ENCODE measurements around the gene UBE2K.

Gene UBE2K

GRCh38 chr4:39660757-39661156, 37.2 kb upstream of the UBE2K start:
- TF ChIP-seq CREB1 (IDR thresholded peaks at IDR 0.05; ENCODE audit: low read depth) (no peak), CEBPB (IDR thresholded peaks at IDR 0.05) (no peak), NFIC (IDR thresholded peaks at IDR 0.05) (no peak), ZBTB7A (IDR thresholded peaks at IDR 0.05; ENCODE audit: low read depth) (no peak), TCF12 (IDR thresholded peaks at IDR 0.05; ENCODE audit: low read depth) (no peak), MAX (IDR thresholded peaks at IDR 0.05) (no peak), EP300 (IDR thresholded peaks at IDR 0.05; ENCODE audit: borderline replicate concordance) (no peak), RAD21 (IDR thresholded peaks at IDR 0.05; ENCODE audit: low read depth) (no peak), EGR1 (IDR thresholded peaks at IDR 0.05) (no peak), FOXM1 (IDR thresholded peaks at IDR 0.05; ENCODE audit: borderline replicate concordance, low read depth) (no peak), REST (IDR thresholded peaks at IDR 0.05; ENCODE audit: low read depth) (no peak)

GRCh38 chr4:39662683-39663082, 35.3 kb upstream of the UBE2K start:
- TF ChIP-seq CREB1 (IDR thresholded peaks at IDR 0.05; ENCODE audit: low read depth) (no peak), RAD21 (IDR thresholded peaks at IDR 0.05; ENCODE audit: low read depth) (no peak), EP300 (IDR thresholded peaks at IDR 0.05; ENCODE audit: borderline replicate concordance) (no peak), YY1 (IDR thresholded peaks at IDR 0.05; ENCODE audit: low read depth) (no peak), TCF12 (IDR thresholded peaks at IDR 0.05; ENCODE audit: low read depth) (no peak), ZBTB7A (IDR thresholded peaks at IDR 0.05; ENCODE audit: low read depth) (no peak), USF1 (IDR thresholded peaks at IDR 0.05) (no peak), FOXM1 (IDR thresholded peaks at IDR 0.05; ENCODE audit: borderline replicate concordance, low read depth) (no peak), TEAD4 (IDR thresholded peaks at IDR 0.05) (no peak), EGR1 (IDR thresholded peaks at IDR 0.05) (no peak), CEBPB (IDR thresholded peaks at IDR 0.05) (no peak), MAX (IDR thresholded peaks at IDR 0.05) (no peak), TAF1 (IDR thresholded peaks at IDR 0.05; ENCODE audit: low read depth) (no peak), REST (IDR thresholded peaks at IDR 0.05; ENCODE audit: low read depth) (no peak), NFIC (IDR thresholded peaks at IDR 0.05) (no peak)

- no peak for TF ChIP-seq USF1 (IDR thresholded peaks at IDR 0.05)
- TF ChIP-seq FOXM1 (IDR thresholded peaks at IDR 0.05; ENCODE audit: borderline replicate concordance, low read depth) = no peak
- TF ChIP-seq EP300 (IDR thresholded peaks at IDR 0.05; ENCODE audit: borderline replicate concordance) = no peak
- TF ChIP-seq EGR1 (IDR thresholded peaks at IDR 0.05) = no peak
- TF ChIP-seq TEAD4 (IDR thresholded peaks at IDR 0.05) = no peak
- no peak for TF ChIP-seq ZBTB7A (IDR thresholded peaks at IDR 0.05; ENCODE audit: low read depth)
- no peak for TF ChIP-seq RAD21 (IDR thresholded peaks at IDR 0.05; ENCODE audit: low read depth)
- no peak for TF ChIP-seq CEBPB (IDR thresholded peaks at IDR 0.05)
These were observed 32.9 kb upstream of the UBE2K start for GRCh38 chr4:39664828-39665731.

- TF ChIP-seq RAD21 (IDR thresholded peaks at IDR 0.05; ENCODE audit: low read depth) = no peak
These were observed 30.2 kb upstream of the UBE2K start for GRCh38 chr4:39667706-39668105.

GRCh38 chr4:39668887-39669286, 29.0 kb upstream of the UBE2K start:
- no peak for TF ChIP-seq CREB1 (IDR thresholded peaks at IDR 0.05; ENCODE audit: low read depth)
- TF ChIP-seq EGR1 (IDR thresholded peaks at IDR 0.05) = no peak
- TF ChIP-seq YY1 (IDR thresholded peaks at IDR 0.05; ENCODE audit: low read depth) = no peak
- no peak for TF ChIP-seq TEAD4 (IDR thresholded peaks at IDR 0.05)
- no peak for TF ChIP-seq USF1 (IDR thresholded peaks at IDR 0.05)
- no peak for TF ChIP-seq RAD21 (IDR thresholded peaks at IDR 0.05; ENCODE audit: low read depth)
- no peak for TF ChIP-seq CEBPB (IDR thresholded peaks at IDR 0.05)
- TF ChIP-seq FOXM1 (IDR thresholded peaks at IDR 0.05; ENCODE audit: borderline replicate concordance, low read depth) = no peak
- no peak for TF ChIP-seq REST (IDR thresholded peaks at IDR 0.05; ENCODE audit: low read depth)
- TF ChIP-seq TAF1 (IDR thresholded peaks at IDR 0.05; ENCODE audit: low read depth) = no peak
- TF ChIP-seq TCF12 (IDR thresholded peaks at IDR 0.05; ENCODE audit: low read depth) = no peak
- no peak for TF ChIP-seq MAX (IDR thresholded peaks at IDR 0.05)
- TF ChIP-seq NFIC (IDR thresholded peaks at IDR 0.05) = no peak
- TF ChIP-seq ZBTB7A (IDR thresholded peaks at IDR 0.05; ENCODE audit: low read depth) = no peak
- TF ChIP-seq EP300 (IDR thresholded peaks at IDR 0.05; ENCODE audit: borderline replicate concordance) = no peak
